Mesenchymal stem cell (in vitro differentiated cells and primary cell): ENCODE data around the gene CPZ.
"Not testable (repeated sequence)": the region's sequence is repeated elsewhere in the genome, so short reads cannot be mapped to it uniquely, and the experiment has no call there.

Experiments used
- DNase-seq: peaks from one replicate; pipeline ENCODE4 v3.0.0-alpha.2; 2013
- H2AFZ ChIP-seq: one replicate; pipeline ENCODE4 v1.6.1; 2013; ENCODE audit warnings: low read depth, mild to moderate bottlenecking, control low read depth, inconsistent platforms, low read length, moderate library complexity
- H2AK5ac ChIP-seq: 2 replicates; pipeline ENCODE4 v1.6.1; 2013; ENCODE audit warnings: low read length, moderate library complexity, mild to moderate bottlenecking, inconsistent platforms; ENCODE audit not compliant: severe bottlenecking
- H2BK120ac ChIP-seq: one replicate; pipeline ENCODE4 v1.6.1; 2013; ENCODE audit warnings: low read depth, mild to moderate bottlenecking, inconsistent platforms, low read length, moderate library complexity
- H2BK12ac ChIP-seq, 2 experiments: one replicate each; pipeline ENCODE4 v1.6.1; 2013; ENCODE audit warnings: inconsistent platforms in 2 of 2, low read length in 2 of 2, mild to moderate bottlenecking in 2 of 2, moderate library complexity in 2 of 2, control low read depth in 1 of 2
- H2BK15ac ChIP-seq: one replicate; pipeline ENCODE4 v1.6.1; 2013; ENCODE audit warnings: mild to moderate bottlenecking, low read depth, inconsistent platforms; ENCODE audit not compliant: poor library complexity, severe bottlenecking
- H2BK5ac ChIP-seq: 2 replicates; pipeline ENCODE4 v1.6.1; 2013; ENCODE audit warnings: low read depth, mild to moderate bottlenecking, low read length, control low read depth, inconsistent platforms; ENCODE audit not compliant: poor library complexity, severe bottlenecking
- H3K14ac ChIP-seq, 2 experiments: one replicate each; pipeline ENCODE4 v1.6.1; 2013; ENCODE audit warnings: inconsistent platforms in 2 of 2, low read length in 2 of 2, control low read depth in 1 of 2, mild to moderate bottlenecking in 1 of 2, moderate library complexity in 1 of 2
- H3K18ac ChIP-seq, 2 experiments: one replicate each; pipeline ENCODE4 v1.6.1; 2013; ENCODE audit warnings: inconsistent platforms in 2 of 2, low read length in 2 of 2, control low read depth in 1 of 2, low read depth in 1 of 2, mild to moderate bottlenecking in 1 of 2
- H3K23ac ChIP-seq, 2 experiments: one replicate each; pipeline ENCODE4 v1.6.1; 2013; ENCODE audit warnings: inconsistent platforms in 2 of 2, low read length in 2 of 2, mild to moderate bottlenecking in 2 of 2, moderate library complexity in 2 of 2, control low read depth in 1 of 2
- H3K27ac ChIP-seq: 2 replicates; pipeline ENCODE4 v1.5.1; 2013; ENCODE audit warnings: mild to moderate bottlenecking, moderate library complexity, low read length, control low read depth, inconsistent platforms; ENCODE audit not compliant: poor library complexity, severe bottlenecking
- H3K27me3 ChIP-seq, 2 experiments: 2 replicates each; pipeline versions ENCODE4 v1.6.1 to v1.7.0; 2013; ENCODE audit warnings: low read length in 2 of 2, mild to moderate bottlenecking in 2 of 2, moderate library complexity in 2 of 2, control low read depth in 1 of 2, inconsistent platforms in 1 of 2; ENCODE audit not compliant: control insufficient read depth in 1 of 2, insufficient read depth in 1 of 2
- H3K36me3 ChIP-seq, 2 experiments: 2 replicates each; pipeline versions ENCODE4 v1.6.1 to v1.7.0; 2013; ENCODE audit warnings: low read length in 2 of 2, control low read depth in 1 of 2, inconsistent platforms in 1 of 2, low read depth in 1 of 2, mild to moderate bottlenecking in 1 of 2; ENCODE audit not compliant: insufficient read depth in 2 of 2, control insufficient read depth in 1 of 2
- H3K4ac ChIP-seq, 2 experiments: one replicate each; pipeline ENCODE4 v1.6.1; 2013; ENCODE audit warnings: inconsistent platforms in 2 of 2, low read length in 2 of 2, mild to moderate bottlenecking in 2 of 2, moderate library complexity in 2 of 2, control low read depth in 1 of 2, low read depth in 1 of 2
- H3K4me1 ChIP-seq: 2 replicates; pipeline ENCODE4 v1.6.1; 2013; ENCODE audit warnings: low read depth, low read length, control low read depth; ENCODE audit not compliant: control insufficient read depth, insufficient read depth
- H3K4me2 ChIP-seq: 2 replicates; pipeline ENCODE4 v1.6.1; 2013; ENCODE audit warnings: low read length, mild to moderate bottlenecking, inconsistent platforms; ENCODE audit not compliant: poor library complexity, severe bottlenecking
- H3K4me3 ChIP-seq, 2 experiments: 2 replicates each; pipeline versions ENCODE4 v1.5.1 to v1.7.0; 2013; ENCODE audit warnings: low read length in 2 of 2, mild to moderate bottlenecking in 2 of 2, control low read depth in 1 of 2, low read depth in 1 of 2; ENCODE audit not compliant: insufficient read depth in 1 of 2
- H3K79me1 ChIP-seq: replicated peaks from 2 replicates; pipeline ENCODE4 v1.6.1; 2013; ENCODE audit warnings: mild to moderate bottlenecking, control low read depth, low read length, inconsistent platforms; ENCODE audit not compliant: poor library complexity, severe bottlenecking
- H3K9ac ChIP-seq: 2 replicates; pipeline ENCODE4 v1.7.0; 2013; ENCODE audit warnings: mild to moderate bottlenecking, low read length, moderate library complexity
- H3K9me3 ChIP-seq: 2 replicates; pipeline ENCODE4 v1.7.0; 2013; ENCODE audit warnings: mild to moderate bottlenecking, low read length; ENCODE audit not compliant: control insufficient read depth
- H4K8ac ChIP-seq: one replicate; pipeline ENCODE4 v1.6.1; 2013; ENCODE audit warnings: inconsistent platforms, mild to moderate bottlenecking, low read length, moderate library complexity
- H4K91ac ChIP-seq: one replicate; pipeline ENCODE4 v1.6.1; 2013; ENCODE audit warnings: mild to moderate bottlenecking, low read length, inconsistent platforms
- WGBS: methylation state at CpG from one replicate; pipeline ENCODE4 v1.1.7; 2013; ENCODE audit warnings: mixed read lengths; 5-methylcytosine and 5-hydroxymethylcytosine counted together

CPZ gene

DNA sequence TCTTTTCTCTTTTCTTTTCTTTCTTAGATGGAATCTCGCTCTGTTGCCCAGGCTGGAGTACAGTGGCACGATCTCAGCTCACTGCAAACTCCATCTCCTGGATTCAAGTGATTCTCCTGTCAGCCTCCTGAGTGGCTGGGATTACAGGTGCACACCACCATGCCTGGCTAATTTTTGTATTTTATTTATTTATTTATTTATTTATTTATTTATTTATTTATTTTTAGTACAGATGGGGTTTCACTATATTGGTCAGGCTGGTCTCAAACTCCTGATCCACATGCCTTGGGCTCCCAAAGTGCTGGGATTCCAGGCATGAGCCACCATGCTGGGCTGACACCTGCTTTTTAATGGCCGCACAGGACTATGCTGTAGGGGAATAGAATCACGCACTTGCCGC, 16.0 kb upstream of the CPZ start:
- H3K36me3 ChIP-seq, H3K4ac ChIP-seq, H3K18ac ChIP-seq, H2BK5ac ChIP-seq, H3K23ac ChIP-seq, H2BK120ac ChIP-seq, H4K8ac ChIP-seq, H3K4me2 ChIP-seq, H2AK5ac ChIP-seq, H2AFZ ChIP-seq, H2BK12ac ChIP-seq, H3K4me3 ChIP-seq, H3K14ac ChIP-seq, H4K91ac ChIP-seq, H3K79me1 ChIP-seq, H3K9me3 ChIP-seq, H2BK15ac ChIP-seq, DNase-seq, H3K27ac ChIP-seq, H3K9ac ChIP-seq: not testable (repeated sequence)
- Histone ChIP-seq H3K4me1 (peaks cover 11% of the 10 kb centered on the region), H3K27me3 (peaks cover 43 to 65% of the 10 kb centered on the region in 2 experiments)
- WGBS: 89% methylated on average over 5 of the region's 5 CpGs

DNA sequence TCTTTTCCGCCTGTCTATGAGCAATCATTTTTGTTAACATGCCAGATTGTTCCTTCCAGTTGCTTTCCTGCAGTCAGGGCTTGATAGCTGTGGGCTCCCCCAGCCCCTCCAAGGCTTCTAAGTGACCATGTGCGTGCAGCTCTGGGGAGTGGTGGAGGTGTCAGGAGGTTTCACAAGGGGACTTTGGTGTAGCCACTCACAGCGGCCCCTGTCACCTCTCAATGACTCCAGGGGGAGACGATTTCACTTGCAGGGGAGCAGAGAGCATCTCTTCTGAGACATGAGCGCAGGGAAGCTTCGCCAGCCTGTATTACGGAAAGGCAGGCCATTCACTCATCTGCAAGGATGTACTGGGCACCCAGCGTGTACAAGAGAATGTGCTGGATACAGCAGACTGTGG, 15.5 kb upstream of the CPZ start:
- H4K91ac ChIP-seq: no peak overlapping the region
- H3K36me3 ChIP-seq: no peaks in the 10 kb centered on the region
- H3K23ac ChIP-seq: no peak overlapping the region
- H2BK120ac ChIP-seq: no peak overlapping the region
- no peak overlapping the region for H2BK15ac ChIP-seq
- H3K79me1 ChIP-seq: no peaks in the 10 kb centered on the region
- no peak overlapping the region for H3K4me3 ChIP-seq
- no peak overlapping the region for H3K14ac ChIP-seq
- H3K4me2 ChIP-seq: no peak overlapping the region
- no peak overlapping the region for H4K8ac ChIP-seq
- WGBS: 72% methylated on average over 8 of the region's 8 CpGs
- peaks cover 48 to 70% of the 10 kb centered on the region in 2 experiments for H3K27me3 ChIP-seq
- DNase-seq: no peak
- no peak overlapping the region for H2AFZ ChIP-seq
- peaks cover 11% of the 10 kb centered on the region for H3K4me1 ChIP-seq
- no peak overlapping the region for H3K9ac ChIP-seq
- H2BK12ac ChIP-seq: no peak overlapping the region
- no peak overlapping the region for H3K18ac ChIP-seq
- no peaks in the 10 kb centered on the region for H3K9me3 ChIP-seq
- H2AK5ac ChIP-seq: no peak overlapping the region
- H3K4ac ChIP-seq: no peak overlapping the region
- H2BK5ac ChIP-seq: no peak overlapping the region
- no peak overlapping the region for H3K27ac ChIP-seq

DNA sequence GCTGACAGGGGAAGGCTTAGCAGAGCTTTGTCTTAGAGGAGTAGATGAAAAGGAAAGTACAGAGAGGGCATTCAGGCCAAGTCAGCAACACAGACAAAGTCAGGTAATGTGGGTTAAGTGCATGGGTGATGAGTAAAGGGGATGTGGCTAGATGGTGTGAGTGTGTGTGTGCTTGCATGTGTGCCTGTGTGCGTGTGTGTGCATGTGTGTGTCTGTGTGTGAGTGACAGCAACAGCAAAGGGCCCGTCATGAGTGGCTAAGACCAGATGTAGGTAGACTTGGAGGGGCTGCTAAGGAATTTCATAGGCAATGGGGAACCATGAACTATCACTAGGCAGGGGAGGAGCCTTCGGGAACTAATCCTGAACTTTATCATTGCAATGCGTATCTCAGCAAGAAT, 14.6 kb upstream of the CPZ start:
- Histone ChIP-seq H3K79me1 (no peaks in the 10 kb centered on the region), H4K8ac (no peak overlapping the region), H2BK5ac (no peak overlapping the region), H3K27ac (no peak overlapping the region), H3K27me3 (peaks cover 52 to 79% of the 10 kb centered on the region in 2 experiments), H3K23ac (no peak overlapping the region), H2AK5ac (no peak overlapping the region), H2BK120ac (no peak overlapping the region), H3K14ac (no peak overlapping the region), H2BK15ac (no peak overlapping the region), H3K9ac (no peak overlapping the region), H3K4me3 (no peak overlapping the region), H3K18ac (no peak overlapping the region), H2BK12ac (no peak overlapping the region), H3K4me1 (peaks cover 11% of the 10 kb centered on the region), H3K4ac (no peak overlapping the region), H4K91ac (peak overlapping the region; percentile 37), H3K36me3 (no peaks in the 10 kb centered on the region), H3K4me2 (no peak overlapping the region), H3K9me3 (no peaks in the 10 kb centered on the region), H2AFZ (no peak overlapping the region)
- no peak for DNase-seq
- WGBS: 78% methylated on average over 4 of the region's 4 CpGs

DNA sequence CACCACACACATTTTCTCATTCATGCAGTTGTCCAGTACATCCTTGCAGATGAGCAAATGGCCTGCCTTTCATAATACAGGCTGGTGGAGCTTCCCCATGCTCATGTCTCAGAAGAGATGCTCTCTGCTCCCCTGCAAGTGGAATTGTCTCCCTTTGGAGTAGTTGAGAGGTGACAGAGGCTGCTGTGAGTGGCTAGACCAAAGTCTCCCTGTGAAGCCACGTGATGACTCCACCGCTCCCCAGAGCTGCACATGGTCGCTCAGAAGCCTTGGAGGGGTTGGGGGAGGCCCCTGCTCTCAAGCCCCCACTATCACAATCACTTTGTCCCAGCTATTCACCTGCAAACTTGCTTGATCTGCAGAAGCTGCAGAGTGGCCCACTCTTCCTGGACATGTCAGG, 13.8 kb upstream of the CPZ start:
- Histone ChIP-seq H2AFZ (no peak overlapping the region), H2BK15ac (no peak overlapping the region), H3K27ac (no peak overlapping the region), H3K4me3 (no peak overlapping the region), H2BK120ac (no peak overlapping the region), H4K91ac (no peak overlapping the region), H3K4ac (no peak overlapping the region), H3K4me1 (peaks cover 11% of the 10 kb centered on the region), H4K8ac (no peak overlapping the region), H3K4me2 (no peak overlapping the region), H2BK5ac (no peak overlapping the region), H3K36me3 (no peaks in the 10 kb centered on the region), H3K18ac (no peak overlapping the region), H3K14ac (no peak overlapping the region), H3K9ac (no peak overlapping the region), H3K23ac (no peak overlapping the region), H3K79me1 (no peaks in the 10 kb centered on the region), H3K27me3 (peaks cover 54 to 85% of the 10 kb centered on the region in 2 experiments), H2AK5ac (no peak overlapping the region), H3K9me3 (no peaks in the 10 kb centered on the region), H2BK12ac (no peak overlapping the region)
- 100% methylated on average over 2 of the region's 3 CpGs for WGBS
- DNase-seq: no peak
